ENCODE data around the gene TOX2. TPM values are rescaled to one million over a fixed set of nuclear protein-coding genes. Genes with fewer than 3 reads are reported as not detected.

Gene TOX2
- total RNA-seq, 1 experiment from 2014 or later: 117 TPM

DNA sequence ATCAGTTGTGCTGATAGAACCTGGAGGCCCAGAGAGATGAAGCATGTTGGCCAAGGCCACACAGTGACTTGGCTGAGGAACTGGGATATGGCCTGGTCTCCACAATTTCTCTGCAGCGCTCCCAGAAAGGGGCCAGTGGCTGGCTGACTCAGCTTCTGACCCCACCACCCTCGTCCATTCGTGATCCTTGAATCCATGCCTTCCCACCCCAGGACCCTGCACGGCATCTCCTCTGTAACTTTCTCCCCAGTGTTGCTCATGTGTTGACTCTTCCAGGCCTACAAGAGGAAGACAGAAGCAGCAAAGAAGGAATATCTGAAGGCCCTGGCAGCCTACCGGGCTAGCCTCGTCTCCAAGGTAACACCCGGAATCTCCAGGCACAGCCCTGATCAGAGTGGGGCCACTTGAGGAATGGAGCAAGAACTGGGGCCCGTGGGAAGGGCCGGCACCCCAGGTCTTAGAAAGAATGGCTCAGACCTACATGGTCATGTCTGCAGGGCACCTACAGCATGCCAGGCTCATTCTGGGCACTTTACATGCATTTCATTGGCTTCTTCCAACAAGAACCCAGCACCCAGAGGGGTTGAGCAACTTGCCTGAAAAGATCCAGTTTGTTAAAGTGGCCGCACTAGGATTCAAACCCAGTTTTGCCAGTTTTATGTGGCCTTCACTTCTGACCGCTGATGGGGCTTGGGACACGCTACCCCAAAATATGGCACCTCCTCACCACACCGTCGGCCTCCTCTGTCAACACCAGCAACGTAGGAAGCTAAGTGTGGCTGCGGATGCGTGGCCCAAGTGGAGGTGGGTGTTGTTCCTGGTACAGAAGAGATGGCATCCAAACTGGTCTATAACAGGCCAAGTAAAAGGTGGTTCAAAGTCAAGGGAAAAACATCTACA, 150.1 kb downstream of the TOX2 start:
- H3K4me1 ChIP-seq (ENCODE audit: insufficient read depth, low read length, poor library complexity, severe bottlenecking): no peaks in the 10 kb centered on the region
- intact Hi-C loops (cut with micrococcal nuclease; ENCODE audit: unreplicated experiment): no loop called here
- H3K4me3 ChIP-seq (ENCODE audit: low read depth, low read length, poor library complexity, severe bottlenecking): no peak overlapping the region
- H3K27ac ChIP-seq (ENCODE audit: low read depth, low read length, poor library complexity, severe bottlenecking): no peak overlapping the region
- BruUV-seq (replicated peaks): no TSS peak
- peaks cover 2% of the 10 kb centered on the region for H3K9me3 ChIP-seq (ENCODE audit: low read depth, low read length, poor library complexity, severe bottlenecking)
- H3K36me3 ChIP-seq (ENCODE audit: insufficient read depth, low read length, poor library complexity, severe bottlenecking): peaks cover 31% of the 10 kb centered on the region
- ChIA-PET CTCF (no interaction called here), POLR2A (ENCODE audit: low non-redundant PET) (no interaction called here)
- TF ChIP-seq, protein P1, sequence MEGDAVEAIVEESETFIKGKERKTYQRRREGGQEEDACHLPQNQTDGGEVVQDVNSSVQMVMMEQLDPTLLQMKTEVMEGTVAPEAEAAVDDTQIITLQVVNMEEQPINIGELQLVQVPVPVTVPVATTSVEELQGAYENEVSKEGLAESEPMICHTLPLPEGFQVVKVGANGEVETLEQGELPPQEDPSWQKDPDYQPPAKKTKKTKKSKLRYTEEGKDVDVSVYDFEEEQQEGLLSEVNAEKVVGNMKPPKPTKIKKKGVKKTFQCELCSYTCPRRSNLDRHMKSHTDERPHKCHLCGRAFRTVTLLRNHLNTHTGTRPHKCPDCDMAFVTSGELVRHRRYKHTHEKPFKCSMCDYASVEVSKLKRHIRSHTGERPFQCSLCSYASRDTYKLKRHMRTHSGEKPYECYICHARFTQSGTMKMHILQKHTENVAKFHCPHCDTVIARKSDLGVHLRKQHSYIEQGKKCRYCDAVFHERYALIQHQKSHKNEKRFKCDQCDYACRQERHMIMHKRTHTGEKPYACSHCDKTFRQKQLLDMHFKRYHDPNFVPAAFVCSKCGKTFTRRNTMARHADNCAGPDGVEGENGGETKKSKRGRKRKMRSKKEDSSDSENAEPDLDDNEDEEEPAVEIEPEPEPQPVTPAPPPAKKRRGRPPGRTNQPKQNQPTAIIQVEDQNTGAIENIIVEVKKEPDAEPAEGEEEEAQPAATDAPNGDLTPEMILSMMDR (conservative IDR thresholded peaks at IDR 0.05; ENCODE audit: low read depth, low read length): no peak
- no peak for TF ChIP-seq EZH2 (IDR thresholded peaks at IDR 0.05; ENCODE audit: borderline replicate concordance, low read depth, low read length, poor library complexity, severe bottlenecking)
- DNase-seq (ENCODE audit: low spot score): no peak
- no peaks in the 10 kb centered on the region for H3K27me3 ChIP-seq (replicated peaks; ENCODE audit: insufficient read depth, low read depth, low read length, poor library complexity)

DNA sequence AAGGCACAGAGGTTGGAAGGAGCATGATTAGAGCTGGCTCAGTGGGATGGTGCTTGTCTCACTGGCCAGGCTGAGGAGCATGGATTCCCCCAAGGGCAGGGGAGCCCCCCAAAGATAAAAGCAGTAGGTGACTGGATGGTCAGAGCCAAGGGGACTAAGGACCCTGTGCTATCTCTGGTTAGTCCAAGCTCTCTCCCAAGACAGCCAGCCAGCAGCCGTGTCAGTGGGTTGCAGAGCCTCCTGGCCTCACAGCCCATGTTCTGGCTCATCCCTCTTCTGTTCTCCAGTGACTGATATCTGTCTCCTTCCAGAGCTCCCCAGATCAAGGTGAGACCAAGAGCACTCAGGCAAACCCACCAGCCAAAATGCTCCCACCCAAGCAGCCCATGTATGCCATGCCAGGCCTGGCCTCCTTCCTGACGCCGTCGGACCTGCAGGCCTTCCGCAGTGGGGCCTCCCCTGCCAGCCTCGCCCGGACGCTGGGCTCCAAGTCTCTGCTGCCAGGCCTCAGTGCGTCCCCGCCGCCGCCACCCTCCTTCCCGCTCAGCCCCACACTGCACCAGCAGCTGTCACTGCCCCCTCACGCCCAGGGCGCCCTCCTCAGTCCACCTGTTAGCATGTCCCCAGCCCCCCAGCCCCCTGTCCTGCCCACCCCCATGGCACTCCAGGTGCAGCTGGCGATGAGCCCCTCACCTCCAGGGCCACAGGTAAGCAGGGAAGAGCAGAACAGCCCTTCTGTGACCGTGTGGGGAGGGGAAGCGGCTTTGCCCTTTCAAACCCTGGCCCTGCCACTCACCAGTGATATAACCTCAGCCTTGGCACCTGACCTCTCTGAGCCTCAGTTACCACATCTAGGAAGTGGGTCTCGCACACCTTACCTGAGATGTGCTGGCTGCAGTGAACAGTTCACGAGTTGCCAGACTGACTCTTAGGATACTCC, 151.0 kb downstream of the TOX2 start:
- H3K4me1 ChIP-seq (ENCODE audit: insufficient read depth, low read length, poor library complexity, severe bottlenecking): no peaks in the 10 kb centered on the region
- intact Hi-C loops (cut with micrococcal nuclease; ENCODE audit: unreplicated experiment): no loop called here
- BruUV-seq (replicated peaks): no TSS peak
- ChIA-PET POLR2A (ENCODE audit: low non-redundant PET) (no interaction called here), CTCF (no interaction called here)
- no peaks in the 10 kb centered on the region for H3K9me3 ChIP-seq (ENCODE audit: low read depth, low read length, poor library complexity, severe bottlenecking)
- no peak overlapping the region for H3K27ac ChIP-seq (ENCODE audit: low read depth, low read length, poor library complexity, severe bottlenecking)
- H3K36me3 ChIP-seq (ENCODE audit: insufficient read depth, low read length, poor library complexity, severe bottlenecking): peaks cover 30% of the 10 kb centered on the region
- TF ChIP-seq EZH2 (IDR thresholded peaks at IDR 0.05; ENCODE audit: borderline replicate concordance, low read depth, low read length, poor library complexity, severe bottlenecking): no peak
- TF ChIP-seq, protein P1 (conservative IDR thresholded peaks at IDR 0.05; ENCODE audit: low read depth, low read length): no peak
- DNase-seq (ENCODE audit: low spot score): no peak
- no peaks in the 10 kb centered on the region for H3K27me3 ChIP-seq (replicated peaks; ENCODE audit: insufficient read depth, low read depth, low read length, poor library complexity)
- no peak overlapping the region for H3K4me3 ChIP-seq (ENCODE audit: low read depth, low read length, poor library complexity, severe bottlenecking)

DNA sequence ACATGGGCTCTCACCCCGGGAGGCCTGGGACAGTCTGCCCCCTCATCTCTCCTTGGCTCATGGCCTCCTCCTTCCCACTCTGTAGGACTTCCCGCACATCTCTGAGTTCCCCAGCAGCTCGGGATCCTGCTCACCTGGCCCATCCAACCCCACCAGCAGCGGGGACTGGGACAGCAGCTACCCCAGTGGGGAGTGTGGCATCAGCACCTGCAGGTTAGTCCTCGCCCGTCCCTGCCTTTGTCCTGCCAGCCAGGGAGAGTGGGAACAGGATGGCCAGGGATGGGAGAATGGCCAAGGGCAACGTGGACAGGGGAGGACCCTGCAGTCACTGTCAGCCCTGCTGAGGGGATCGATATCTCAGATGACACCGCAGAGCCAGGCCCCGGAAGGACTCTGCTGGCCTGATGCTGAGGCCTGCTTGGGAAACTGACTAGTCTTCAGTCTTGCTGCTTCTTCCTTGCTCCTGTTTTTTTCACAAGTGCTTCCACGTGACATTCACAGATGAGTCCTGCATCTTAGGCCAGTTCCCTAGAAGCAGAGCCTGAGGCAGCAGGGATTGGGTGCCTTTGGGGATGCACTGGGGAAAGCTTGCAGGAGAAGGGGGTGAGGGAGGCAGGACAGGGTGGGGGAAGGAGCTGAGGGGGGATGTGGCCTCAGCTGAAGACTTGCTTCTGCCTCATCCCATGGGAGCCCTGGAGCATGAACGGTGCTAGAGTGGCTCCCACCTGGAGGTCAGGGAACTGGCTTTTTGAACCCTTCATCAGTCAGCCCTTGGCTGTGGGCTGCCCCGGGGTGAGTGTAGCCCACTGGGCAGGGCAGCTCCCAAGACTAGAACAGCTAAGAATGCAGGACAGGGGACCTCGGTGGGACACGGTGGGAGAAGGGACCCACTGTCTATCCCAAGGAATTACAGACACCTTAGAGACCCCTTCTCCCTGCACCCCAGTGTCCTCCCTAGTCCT, 152.3 kb downstream of the TOX2 start:
- POLR2A ChIA-PET (ENCODE audit: low non-redundant PET): no interaction called here
- Histone ChIP-seq H3K27ac (ENCODE audit: low read depth, low read length, poor library complexity, severe bottlenecking) (no peak overlapping the region), H3K36me3 (ENCODE audit: insufficient read depth, low read length, poor library complexity, severe bottlenecking) (peaks cover 30% of the 10 kb centered on the region), H3K4me1 (ENCODE audit: insufficient read depth, low read length, poor library complexity, severe bottlenecking) (no peaks in the 10 kb centered on the region), H3K27me3 (replicated peaks; ENCODE audit: insufficient read depth, low read depth, low read length, poor library complexity) (no peaks in the 10 kb centered on the region), H3K9me3 (ENCODE audit: low read depth, low read length, poor library complexity, severe bottlenecking) (no peaks in the 10 kb centered on the region), H3K4me3 (ENCODE audit: low read depth, low read length, poor library complexity, severe bottlenecking) (no peak overlapping the region)
- intact Hi-C loops (cut with micrococcal nuclease; ENCODE audit: unreplicated experiment): no loop called here
- CTCF ChIA-PET: no interaction called here
- DNase-seq (ENCODE audit: low spot score): no peak
- no peak for TF ChIP-seq EZH2 (IDR thresholded peaks at IDR 0.05; ENCODE audit: borderline replicate concordance, low read depth, low read length, poor library complexity, severe bottlenecking)
- TF ChIP-seq, protein P1 (conservative IDR thresholded peaks at IDR 0.05; ENCODE audit: low read depth, low read length): no peak
- BruUV-seq (replicated peaks): no TSS peak

All from A673 (cell line).